HS-27A (cell line): ENCODE results near the gene SAMD13.

Experiments
- DNase-seq: peaks from one replicate; pipeline ENCODE4 v3.0.0-alpha.2; 2012; ENCODE audit warnings: low read depth, missing footprints

SAMD13 gene

DNA sequence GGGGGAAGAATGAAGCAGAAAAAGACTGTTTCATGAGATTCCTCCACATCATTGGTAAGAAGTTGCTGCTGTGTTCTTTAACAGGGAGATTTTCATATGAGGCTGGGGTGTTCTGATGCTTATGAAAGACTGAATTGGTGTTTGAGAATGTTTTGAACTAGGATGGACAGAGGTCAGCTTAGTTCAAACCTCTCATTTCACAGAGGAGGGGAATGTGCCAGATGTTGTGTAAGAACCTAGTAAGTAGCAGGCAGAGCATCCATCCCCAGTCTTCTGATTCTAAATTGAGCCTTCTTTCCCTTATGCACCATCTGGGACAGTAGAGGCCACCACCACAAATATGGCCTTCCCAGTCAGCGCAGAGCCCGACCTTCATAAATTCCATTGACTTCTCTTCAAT, 43.7 kb downstream of the SAMD13 start:
- DNase-seq = no peak

DNA sequence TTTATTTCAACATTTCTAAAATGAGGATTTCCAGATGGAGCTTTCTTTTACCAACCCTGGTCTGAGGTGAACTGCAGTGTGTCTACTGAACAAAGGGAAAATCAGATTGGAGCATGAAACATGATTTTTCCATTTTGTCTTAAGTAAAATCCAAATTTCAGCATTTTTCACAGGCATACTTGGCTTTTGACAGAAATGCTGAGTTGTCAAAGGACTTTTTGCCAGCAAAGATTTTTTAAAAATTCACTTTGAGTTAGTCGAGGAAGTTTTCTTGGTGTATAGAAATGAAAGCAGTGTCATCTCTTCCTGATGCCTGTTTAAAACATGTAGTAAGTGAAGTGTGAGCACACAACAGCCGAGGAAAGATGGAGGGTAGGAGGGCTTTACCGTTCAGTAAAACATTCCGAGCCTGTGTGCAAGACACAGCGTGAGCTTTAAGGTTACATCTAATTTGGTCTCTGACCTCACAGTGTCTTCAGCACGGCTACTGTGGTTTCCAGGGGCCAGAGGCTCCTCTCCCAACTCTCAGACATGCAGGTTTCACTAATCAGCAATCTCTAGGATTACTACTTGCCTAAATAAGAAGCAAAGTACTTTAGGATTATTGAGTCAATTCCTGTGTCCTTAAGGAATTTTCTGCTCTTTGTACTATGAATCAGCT, 45.9 kb downstream of the SAMD13 start:
- no peak for DNase-seq

DNA sequence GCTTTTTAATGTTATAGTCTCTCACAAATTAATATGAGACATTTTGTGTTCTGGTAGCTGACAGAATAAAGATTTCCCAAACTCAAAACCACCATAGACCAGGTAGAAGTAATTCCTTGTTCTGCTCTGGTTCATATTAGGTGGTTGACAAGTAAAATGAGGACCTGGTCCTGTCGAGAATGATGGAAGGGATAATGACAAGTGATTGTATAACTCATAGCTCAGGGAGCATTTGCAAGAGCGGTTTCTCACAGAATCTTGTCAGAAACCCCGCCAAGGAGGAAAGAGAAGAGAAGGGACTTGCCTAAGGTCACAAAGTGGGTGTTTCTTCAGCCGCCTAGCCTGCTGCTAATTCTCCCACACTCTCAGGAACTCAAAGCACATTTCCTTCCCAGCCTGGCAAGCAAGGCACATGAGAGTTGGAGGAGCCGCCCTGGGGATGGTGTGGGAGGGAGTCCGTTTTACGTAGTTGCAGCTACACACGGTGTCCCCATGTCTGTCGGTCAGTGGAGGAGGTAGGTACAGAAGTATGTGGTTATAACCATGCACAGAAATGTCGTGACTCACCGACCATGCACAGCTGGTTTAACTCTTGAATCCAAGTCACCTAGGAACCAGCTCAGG, 46.5 kb downstream of the SAMD13 start:
- no peak for DNase-seq

DNA sequence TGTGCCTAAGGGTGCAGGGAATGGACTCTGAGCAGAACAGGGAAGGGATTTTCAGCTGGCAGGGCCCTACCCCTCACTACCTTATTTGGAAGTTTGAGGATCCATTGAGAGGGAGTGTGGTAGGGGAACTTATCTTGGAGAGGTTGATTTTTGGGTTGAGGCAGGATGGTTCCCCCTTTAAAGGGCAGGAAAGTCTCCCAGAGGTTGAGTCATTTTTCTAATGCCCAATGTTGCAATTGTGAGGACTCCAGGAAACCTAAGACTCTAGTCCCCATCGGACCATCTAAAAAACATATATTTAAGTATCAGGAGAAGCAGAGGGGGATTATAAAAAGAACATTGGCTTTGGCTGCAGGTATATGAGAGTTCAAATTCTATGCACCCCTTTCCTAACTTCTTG, 47.3 kb downstream of the SAMD13 start:
- DNase-seq = no peak

DNA sequence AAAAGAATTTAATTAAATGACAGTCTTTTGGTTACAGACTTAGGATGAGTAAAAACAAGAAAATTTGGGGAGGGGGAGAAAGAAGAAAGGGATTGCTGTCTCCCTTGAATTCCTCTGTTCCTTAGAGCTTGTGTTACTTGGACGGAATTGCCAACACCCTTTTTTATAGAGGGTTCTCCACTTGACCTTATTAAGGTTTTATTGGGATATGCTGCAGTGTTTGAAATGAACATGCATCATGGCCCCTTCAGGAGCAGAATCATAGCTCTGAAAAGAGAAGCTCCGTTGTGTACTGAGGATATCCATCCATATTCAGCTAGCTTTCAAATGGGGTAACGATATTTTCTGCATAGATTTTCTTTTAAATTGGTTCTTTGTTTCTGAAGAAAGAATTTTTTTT, 48.6 kb downstream of the SAMD13 start:
- DNase-seq = no peak

DNA sequence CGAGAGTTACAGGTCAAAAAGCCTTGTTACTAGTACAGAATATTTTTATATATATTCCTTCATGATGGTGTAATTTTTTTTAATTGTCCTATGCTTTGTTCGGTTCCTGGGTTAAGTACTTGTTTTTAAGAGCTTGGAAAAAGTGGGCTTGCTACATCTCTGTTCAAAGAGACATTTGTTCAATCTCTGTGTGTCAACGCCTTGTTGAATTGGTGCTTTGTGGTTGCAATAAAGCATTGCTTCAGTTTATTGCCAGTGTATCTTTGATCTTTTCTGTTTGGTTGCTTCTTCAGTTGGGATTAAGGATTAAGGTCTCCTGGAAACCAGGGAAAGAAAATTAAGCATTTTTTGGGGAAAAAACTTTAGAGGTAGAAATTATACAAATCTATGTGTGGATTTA, 49.0 kb downstream of the SAMD13 start:
- no peak for DNase-seq

DNA sequence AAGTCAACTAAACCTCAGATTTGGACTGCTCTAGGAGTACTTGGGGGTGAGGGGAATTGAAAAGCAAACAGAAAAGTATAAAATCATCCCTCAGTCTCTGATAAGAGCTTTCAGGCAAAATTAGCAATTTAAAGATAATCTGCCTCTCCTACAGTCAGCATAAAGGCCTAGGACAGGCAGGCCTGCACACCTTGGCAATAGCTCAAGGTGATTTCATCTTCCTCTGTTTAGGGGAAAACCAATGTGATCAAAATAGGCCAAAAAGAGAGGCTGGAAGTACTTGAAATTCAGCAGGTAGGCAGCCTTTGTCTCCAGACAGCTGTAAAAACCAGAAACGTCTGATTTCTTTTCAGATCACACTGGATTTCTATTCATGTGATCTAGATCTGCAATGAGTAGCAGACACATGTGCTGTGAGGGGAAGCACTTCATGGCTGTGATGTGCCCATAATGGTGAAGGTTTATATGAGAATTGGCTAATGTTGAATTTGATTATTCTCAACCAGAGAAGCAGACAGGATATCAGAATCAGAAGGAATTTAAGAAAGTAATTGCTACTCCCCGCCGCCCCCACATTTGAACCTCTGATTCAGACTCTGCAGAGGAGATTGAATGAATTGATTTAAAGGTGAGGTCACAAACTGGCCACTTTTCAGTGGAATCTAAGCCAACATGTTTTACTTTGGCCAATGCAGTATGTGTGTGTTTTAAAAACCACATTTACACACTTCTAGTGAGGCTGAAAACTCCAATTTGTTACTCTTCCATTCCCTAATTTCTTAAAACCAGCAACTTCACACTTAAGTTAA, 51.0 kb downstream of the SAMD13 start:
- no peak for DNase-seq

DNA sequence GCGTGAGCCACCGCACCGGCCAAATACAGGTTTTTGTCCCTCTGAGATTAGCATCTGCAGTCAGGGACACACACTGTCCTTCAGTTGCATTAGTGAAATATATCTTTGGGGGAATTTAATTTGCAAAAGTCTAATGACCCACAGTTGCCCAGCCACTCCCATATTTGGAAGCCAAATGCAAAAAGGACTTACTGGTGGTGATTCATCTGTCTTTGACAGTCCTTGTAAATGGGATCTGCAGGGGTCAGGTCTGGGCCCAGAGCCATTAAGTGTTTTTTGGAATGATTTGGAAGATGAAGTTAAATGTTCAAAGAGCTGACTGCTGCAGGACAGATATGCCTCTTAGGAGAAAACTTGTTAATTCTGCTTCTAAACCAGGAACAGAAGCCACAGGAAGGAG, 52.2 kb downstream of the SAMD13 start:
- DNase-seq = no peak

DNA sequence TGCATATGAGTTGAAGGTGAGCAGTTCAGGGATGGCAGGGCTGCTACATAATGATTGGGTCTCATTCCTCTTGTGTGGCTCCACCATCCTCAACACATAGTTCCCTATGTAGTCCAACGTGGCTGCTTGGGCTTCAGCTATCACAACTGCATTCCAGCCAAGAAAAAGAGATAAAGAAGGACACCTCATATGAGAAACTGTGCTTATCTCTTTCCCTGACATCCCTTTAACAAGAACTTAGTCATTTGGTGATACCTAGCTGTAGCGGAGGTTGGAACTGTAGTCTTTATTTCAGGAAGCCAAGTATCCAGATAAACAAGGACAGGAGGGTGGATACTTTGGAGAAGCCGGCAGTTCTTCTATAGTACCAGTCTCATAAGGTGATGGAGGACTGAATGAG, 54.0 kb downstream of the SAMD13 start:
- DNase-seq = no peak

DNA sequence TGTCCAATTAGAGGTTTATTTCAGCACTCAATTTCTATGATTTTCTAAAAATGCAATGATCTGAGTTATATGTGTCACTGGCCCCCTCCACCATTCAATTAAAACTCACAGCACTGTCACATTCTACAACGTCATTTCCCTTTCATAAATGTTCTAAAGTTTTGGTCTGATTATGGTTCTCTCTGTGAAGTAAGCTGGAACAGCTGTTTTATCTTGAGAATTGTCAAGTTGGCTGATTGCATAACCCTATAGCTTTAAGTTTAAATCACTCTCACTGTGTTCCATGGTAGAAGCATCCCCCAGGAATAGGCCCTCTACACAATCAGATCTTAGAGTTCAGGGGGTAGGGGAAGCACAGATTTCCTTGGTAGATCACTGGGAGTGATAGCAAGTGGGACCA, 55.4 kb downstream of the SAMD13 start:
- DNase-seq = no peak

DNA sequence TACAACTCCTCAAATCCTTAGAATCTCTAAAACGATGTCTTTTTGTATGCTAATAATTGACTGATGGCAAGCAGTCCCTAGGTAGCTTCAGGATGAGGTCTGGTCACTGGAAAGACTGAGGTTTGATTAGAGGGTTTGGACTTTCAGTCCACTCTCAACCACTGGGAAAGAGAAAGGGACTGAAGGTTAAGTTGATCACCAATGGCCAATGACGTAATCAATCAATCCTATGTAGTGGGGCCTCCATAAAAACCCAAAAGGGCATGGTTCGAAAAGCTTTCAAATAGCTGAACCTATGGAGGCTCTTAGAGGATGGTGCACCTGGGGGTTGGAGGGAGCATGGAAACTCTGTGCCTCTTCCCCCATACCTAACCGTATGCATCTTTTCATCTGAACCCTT, 57.2 kb downstream of the SAMD13 start:
- DNase-seq = no peak

DNA sequence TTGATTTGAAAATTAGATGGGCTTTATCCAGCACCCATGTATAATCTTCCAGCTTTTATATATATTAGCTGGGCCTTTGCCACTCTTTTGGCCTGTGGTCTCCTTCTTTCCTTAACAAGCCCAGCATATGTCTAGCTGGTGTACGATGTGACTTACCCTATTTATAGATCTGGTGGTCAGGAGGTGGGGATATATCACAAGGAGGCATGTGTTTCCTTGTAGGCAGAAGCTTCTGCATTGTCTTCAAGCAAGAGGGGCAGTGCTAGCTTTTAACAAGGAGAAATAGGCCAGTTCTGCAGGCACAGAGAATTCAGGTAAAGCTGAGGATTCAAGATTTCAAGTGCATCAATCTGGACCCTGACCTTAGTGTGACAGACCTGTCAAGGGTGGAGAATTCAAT, 58.8 kb downstream of the SAMD13 start:
- DNase-seq = no peak

DNA sequence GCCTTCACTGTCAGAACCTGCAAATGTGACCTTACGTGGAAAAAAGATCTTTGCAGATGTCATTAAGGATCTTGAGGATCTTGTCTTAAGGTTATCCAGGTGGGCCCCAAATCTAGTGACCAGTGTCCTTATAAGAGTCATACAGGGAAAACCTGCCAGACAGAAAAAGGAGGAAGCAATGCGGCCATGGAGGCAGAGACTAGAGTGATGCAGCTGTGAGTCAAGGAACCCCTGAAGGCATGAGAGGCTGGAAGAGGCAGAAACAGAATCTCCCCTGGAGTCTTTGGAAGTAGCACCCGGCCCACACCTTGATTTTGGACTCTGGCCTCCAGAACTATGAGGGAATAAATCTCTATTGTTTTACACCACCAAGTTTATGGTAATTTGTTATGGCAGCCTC, 60.3 kb downstream of the SAMD13 start:
- DNase-seq = no peak

DNA sequence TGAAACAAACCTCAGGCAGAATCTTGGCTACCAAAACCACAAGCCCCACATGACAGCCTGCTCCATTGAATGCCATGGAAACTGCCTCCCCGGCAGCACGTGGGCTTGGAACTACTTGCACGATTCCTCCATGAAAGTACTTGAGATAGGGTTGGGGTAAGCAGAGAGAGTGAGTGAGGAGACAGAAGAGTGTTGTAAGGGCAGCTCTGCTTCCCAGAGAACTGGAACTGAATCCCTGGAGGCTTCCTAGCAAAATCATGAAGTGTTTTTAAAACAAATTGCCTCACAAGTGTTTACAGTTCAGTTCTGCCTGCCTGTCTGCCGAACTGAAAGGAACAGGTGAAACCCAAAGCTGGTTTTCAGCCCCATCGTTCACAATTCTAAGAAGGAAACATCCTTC, 61.5 kb downstream of the SAMD13 start:
- DNase-seq = no peak

DNA sequence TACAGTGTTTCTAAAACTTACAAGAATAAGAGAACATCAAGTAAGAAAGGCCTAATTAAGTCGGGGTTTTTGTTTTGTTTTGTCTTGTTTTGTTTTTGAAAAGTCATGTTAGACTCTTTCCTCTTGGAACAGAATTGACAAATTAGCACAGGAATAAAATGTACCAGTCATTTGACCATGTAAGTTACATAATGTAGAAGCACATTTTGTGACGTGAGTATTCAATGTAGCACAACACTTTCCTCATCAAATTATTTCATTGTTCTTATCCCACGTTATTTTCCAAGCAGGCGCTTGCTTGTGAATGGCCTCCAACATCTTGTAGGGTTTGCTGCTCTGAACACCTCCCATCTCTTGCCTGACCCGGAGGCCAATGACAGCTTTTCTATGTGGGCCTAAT, 62.1 kb downstream of the SAMD13 start:
- DNase-seq = no peak

DNA sequence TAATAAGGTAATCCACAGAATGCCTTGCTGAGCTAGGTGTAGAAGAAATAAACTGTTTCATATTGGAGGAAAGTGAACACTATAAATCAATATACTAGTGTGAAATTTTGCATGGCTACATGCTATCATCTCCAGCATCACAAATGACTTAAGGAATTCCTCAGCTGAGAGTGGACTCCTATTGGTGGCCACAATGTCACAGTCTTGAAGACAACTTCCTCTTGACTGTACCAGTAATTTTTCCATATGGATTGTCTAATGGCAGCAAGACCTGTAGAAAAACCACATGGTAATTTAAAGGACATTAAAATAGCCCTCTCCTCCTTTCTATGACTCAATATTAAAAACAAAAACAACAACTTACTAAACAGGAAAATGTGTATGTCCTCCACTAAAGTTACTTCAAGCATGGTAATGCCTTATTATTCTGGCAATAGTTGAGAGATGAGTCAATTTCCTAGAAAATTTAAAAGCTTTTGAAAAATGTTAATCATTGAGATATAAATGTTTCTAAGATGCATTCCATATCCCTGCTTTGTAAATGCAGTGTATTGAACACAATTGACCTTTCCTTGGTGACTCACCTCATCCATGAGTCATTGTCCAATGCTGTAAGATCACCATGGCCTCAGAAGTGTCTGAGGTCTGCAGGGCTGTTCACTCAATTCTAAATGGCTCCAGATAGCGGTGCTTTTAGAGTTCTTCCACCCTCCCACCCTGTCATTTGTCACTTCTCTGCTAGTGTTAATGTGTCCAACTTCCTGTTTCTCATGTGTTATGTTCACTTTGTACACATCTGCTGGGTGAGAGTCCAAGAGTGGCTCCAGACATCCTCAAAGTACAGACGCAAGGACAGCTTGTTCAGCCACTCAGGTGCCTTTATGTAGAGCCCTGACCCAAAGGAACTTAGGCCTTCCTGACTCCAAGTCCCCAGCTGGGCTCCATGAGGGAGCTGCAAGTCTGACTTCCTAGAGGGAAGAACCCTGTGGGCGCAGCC, 64.0 kb downstream of the SAMD13 start:
- peak; percentile 99 for DNase-seq

DNA sequence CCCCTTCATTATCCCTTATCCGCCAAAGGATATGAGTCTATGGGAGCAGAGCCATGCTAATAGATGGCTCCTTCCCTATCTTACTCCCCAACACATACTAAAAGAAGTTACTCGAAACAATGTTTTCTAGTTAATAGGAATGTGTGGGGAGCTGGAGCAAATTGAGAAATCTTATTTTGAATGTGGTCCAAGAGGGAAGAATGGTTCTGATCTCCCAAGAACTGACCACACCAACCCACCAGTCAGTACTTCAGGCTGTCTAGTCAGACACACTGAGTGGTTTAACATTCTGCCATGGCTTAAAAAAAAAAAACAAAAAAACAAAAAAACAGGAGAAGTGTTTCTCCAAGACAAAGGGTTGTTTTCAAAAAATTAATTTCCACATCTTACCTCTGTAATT, 65.3 kb downstream of the SAMD13 start:
- no peak for DNase-seq

DNA sequence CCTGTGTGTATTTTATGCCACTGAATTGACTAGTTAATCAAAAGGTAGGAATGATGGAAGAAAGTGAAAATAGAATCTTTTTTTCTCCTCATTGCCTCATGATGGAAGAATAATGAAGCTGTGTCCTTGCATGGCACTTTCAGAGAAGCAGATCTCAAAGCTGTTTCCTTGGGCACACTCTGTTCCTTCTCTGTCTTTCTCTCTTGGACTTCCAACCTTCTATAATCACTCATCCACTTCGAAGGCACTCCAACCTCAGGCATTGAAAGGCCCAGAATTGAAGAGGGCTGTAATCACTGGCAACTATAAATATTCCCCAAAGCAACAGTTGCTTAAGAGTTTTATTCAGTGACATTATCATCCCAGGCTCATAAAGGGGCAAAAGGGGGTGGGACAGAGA, 65.7 kb downstream of the SAMD13 start:
- DNase-seq = no peak

DNA sequence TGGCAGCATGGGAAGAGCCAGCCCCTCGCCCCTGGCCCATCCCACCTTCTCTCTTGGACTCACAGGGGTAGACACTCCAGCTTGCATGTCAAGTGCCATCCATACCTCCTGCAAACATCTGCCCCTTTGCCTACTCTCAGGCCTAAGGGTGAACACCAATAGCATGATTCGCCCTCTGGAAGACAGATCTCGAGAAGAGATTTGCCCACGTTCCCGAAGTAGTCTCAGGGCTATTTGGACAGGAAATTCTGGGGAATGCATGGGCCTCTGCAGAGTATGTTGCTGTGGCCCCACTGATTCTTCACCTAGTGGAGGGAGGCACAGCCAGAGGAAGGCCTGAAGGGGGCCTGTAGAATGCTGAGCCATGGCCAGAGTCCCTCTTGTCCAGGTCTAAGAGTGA, 66.9 kb downstream of the SAMD13 start:
- no peak for DNase-seq

DNA sequence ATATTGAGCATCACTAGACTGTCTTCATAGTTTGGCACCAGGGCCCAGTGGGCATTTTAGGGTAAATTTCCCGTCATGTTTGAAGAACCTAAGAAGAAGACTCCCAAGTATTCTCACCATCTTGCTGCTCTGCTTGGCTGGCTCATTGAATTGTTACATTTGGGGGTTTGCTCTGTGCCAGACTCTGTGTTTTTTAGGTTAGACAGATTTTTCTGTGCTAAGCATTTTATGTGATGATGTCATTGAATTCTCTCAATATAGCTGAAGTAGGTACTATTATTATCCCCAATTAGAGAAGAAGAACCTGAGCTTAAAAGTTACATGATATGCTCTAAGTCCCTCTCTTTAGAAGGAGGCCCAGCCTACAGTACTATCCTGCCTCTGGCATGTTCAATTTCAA, 68.8 kb downstream of the SAMD13 start:
- DNase-seq = no peak

DNA sequence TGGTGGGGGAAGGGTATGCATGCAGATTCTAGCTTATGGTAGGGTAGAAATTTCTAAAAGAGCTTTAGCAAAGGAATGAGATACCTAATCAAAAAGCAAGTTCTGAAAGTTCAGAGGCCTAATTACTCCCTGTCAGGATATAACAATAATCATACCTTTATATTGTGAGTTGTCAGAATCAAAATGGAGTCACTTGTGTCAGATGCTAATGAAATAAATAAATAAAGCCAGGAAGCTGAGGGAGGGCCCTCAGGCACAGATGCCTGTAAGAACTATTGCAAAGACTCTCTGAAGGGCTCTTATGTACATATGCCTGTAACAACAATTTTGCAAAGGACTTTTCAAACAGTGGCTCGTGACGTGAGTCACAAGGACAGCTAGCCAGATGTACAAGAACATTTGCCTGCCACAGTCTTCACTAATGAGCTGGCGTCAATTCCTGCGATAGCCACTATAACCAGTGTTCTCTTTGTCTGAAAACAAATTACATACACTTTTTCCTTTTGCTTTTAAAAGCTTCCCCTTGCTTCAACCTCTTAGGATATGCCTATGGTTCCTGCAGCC, 69.4 kb downstream of the SAMD13 start:
- DNase-seq = no peak
